CD4-positive, alpha-beta memory T cell (primary cell): ENCODE data around the gene FHOD3. TPM values are rescaled to one million over a fixed set of nuclear protein-coding genes. Genes with fewer than 3 reads are reported as not detected.

ENCODE experiments used
- CTCF ChIA-PET: fragments of 350-600 bp; sonication (Branson Sonifier 250); formaldehyde crosslinking; loops from one replicate; lab custom pipeline; 2021; ENCODE audit warnings: inconsistent platforms; ENCODE audit not compliant: partially characterized antibody; lab: Charles Lee
- POLR2A ChIA-PET: fragments of 350-600 bp; sonication (Branson Sonifier 250); formaldehyde crosslinking; loops from one replicate; lab custom pipeline; 2021; ENCODE audit not compliant: partially characterized antibody; lab: Charles Lee
- DNase-seq, 5 donors: peaks; one replicate each; pipeline versions ENCODE4 v3.0.0 to v3.0.0-alpha.2; 2020 to 2022; ENCODE audit warnings: mixed read lengths in 1 of 5
- H3K27ac ChIP-seq: one replicate; pipeline ENCODE4 v1.7.0; 2013; ENCODE audit warnings: low read depth, low read length
- H3K27me3 ChIP-seq: 2 replicates; pipeline ENCODE4 v1.7.0; 2013; ENCODE audit warnings: mild to moderate bottlenecking, low read length, moderate library complexity; ENCODE audit not compliant: insufficient read depth
- H3K36me3 ChIP-seq: 2 replicates; pipeline ENCODE4 v1.7.0; 2013; ENCODE audit warnings: mild to moderate bottlenecking, low read length, moderate library complexity; ENCODE audit not compliant: insufficient read depth
- H3K4me1 ChIP-seq: 2 replicates; pipeline ENCODE4 v1.7.0; 2013; ENCODE audit warnings: mild to moderate bottlenecking, low read length, moderate library complexity; ENCODE audit not compliant: insufficient read depth
- H3K4me3 ChIP-seq, 2 donors: one replicate each; pipeline ENCODE4 v1.7.0; 2013; ENCODE audit warnings: low read length in 2 of 2, mild to moderate bottlenecking in 1 of 2
- H3K9me3 ChIP-seq, 2 donors: one replicate each; pipeline ENCODE4 v1.7.0; 2013; ENCODE audit warnings: low read length in 2 of 2, control low read depth in 1 of 2; ENCODE audit not compliant: control insufficient read depth in 1 of 2
- H3K27ac Mint-ChIP-seq, 7 donors: one replicate each; pipeline ENCODE4 v1.8.0; 2020 to 2021; ENCODE audit warnings: mixed read lengths in 7 of 7, mild to moderate bottlenecking in 6 of 7, inconsistent platforms in 3 of 7, moderate library complexity in 3 of 7
- H3K27me3 Mint-ChIP-seq, 2 donors: one replicate each; pipeline ENCODE4 v1.8.0; 2020 to 2021; ENCODE audit warnings: mixed read lengths in 2 of 2
- H3K36me3 Mint-ChIP-seq, 2 donors: one replicate each; pipeline ENCODE4 v1.8.0; 2020 to 2021; ENCODE audit warnings: mixed read lengths in 2 of 2, inconsistent platforms in 1 of 2, mild to moderate bottlenecking in 1 of 2
- H3K4me1 Mint-ChIP-seq, 4 donors: one replicate each; pipeline ENCODE4 v1.8.0; 2020 to 2021; ENCODE audit warnings: mixed read lengths in 4 of 4, mild to moderate bottlenecking in 1 of 4
- H3K4me3 Mint-ChIP-seq, 8 donors: one replicate each; pipeline ENCODE4 v1.8.0; 2020 to 2021; ENCODE audit warnings: mixed read lengths in 8 of 8, mild to moderate bottlenecking in 7 of 8, moderate library complexity in 6 of 8, inconsistent platforms in 3 of 8
- H3K9me3 Mint-ChIP-seq, 8 donors: one replicate each; pipeline ENCODE4 v1.8.0; 2020 to 2021; ENCODE audit warnings: mixed read lengths in 8 of 8, mild to moderate bottlenecking in 5 of 8, inconsistent platforms in 3 of 8, moderate library complexity in 1 of 8
- intact Hi-C: fragments of 100-400 bp; cut with micrococcal nuclease; formaldehyde crosslinking; loops from one replicate; pipeline ENCODE4 v1.15.1; 2023
- polyA plus RNA-seq, 2 donors: library from polyadenylated mRNA; unstranded; fragments of 300-500 nt; fragmentation: Illumina TruSeq; gene quantifications; one replicate each; pipeline ENCODE4 v1.2.3, GENCODE V29; 2021
- total RNA-seq, 2 experiments: library from RNA; stranded (reverse); gene quantifications; one replicate each; pipeline ENCODE4 v1.2.3, GENCODE V29; 2021

Gene FHOD3
- total and polyA plus RNA-seq, 4 experiments from 2014 or later = not detected

- Histone ChIP-seq H3K36me3 (no peaks in the 10 kb centered on the region), H3K9me3 (no peaks in the 10 kb centered on the region), H3K27ac (no peak overlapping the region), H3K4me3 (no peak overlapping the region), H3K4me1 (no peaks in the 10 kb centered on the region), H3K27me3 (no peaks in the 10 kb centered on the region)
- Mint-ChIP-seq H3K4me1 (no peaks in the 10 kb centered on the region), H3K9me3 (peaks cover 0 to 3% (median 0%) of the 10 kb centered on the region in 8 donors), H3K27me3 (peaks cover 0 to 5% of the 10 kb centered on the region in 2 donors), H3K4me3 (no peak overlapping the region), H3K36me3 (no peaks in the 10 kb centered on the region), H3K27ac (no peak overlapping the region)
- no peak for DNase-seq
- CTCF ChIA-PET = no interaction called here
- intact Hi-C loops = no loop called here
- POLR2A ChIA-PET = no interaction called here
These were observed 235.3 kb downstream of the FHOD3 start for GRCh38 chr18:36532815-36533214.

- Mint-ChIP-seq H3K36me3 (no peaks in the 10 kb centered on the region), H3K27me3 (peaks cover 0 to 5% of the 10 kb centered on the region in 2 donors), H3K4me3 (peak overlapping the region in 1 of 8 donors; percentile 7), H3K9me3 (peaks cover 0 to 3% (median 0%) of the 10 kb centered on the region in 8 donors), H3K27ac (no peak overlapping the region), H3K4me1 (no peaks in the 10 kb centered on the region)
- intact Hi-C loops = no loop called here
- CTCF ChIA-PET = no interaction called here
- no peaks in the 10 kb centered on the region for H3K36me3 ChIP-seq
- no peaks in the 10 kb centered on the region for H3K27me3 ChIP-seq
- no peaks in the 10 kb centered on the region for H3K4me1 ChIP-seq
- no peaks in the 10 kb centered on the region for H3K9me3 ChIP-seq
- H3K27ac ChIP-seq = no peak overlapping the region
- POLR2A ChIA-PET = no interaction called here
- DNase-seq = no peak
- no peak overlapping the region for H3K4me3 ChIP-seq
These were observed 236.1 kb downstream of the FHOD3 start for GRCh38 chr18:36533446-36534153.

- H3K27me3 ChIP-seq = no peaks in the 10 kb centered on the region
- H3K4me3 ChIP-seq = no peak overlapping the region
- peak overlapping the region in 1 of 8 donors; percentile 24 for H3K4me3 Mint-ChIP-seq
- H3K9me3 Mint-ChIP-seq = peaks cover 0 to 3% (median 0%) of the 10 kb centered on the region in 8 donors
- H3K9me3 ChIP-seq = no peaks in the 10 kb centered on the region
- H3K36me3 ChIP-seq = no peaks in the 10 kb centered on the region
- H3K4me1 ChIP-seq = no peaks in the 10 kb centered on the region
- peaks cover 0 to 5% of the 10 kb centered on the region in 2 donors for H3K27me3 Mint-ChIP-seq
- ChIA-PET POLR2A (no interaction called here), CTCF (no interaction called here)
- intact Hi-C loops = no loop called here
- H3K27ac Mint-ChIP-seq = no peak overlapping the region
- no peak overlapping the region for H3K27ac ChIP-seq
- H3K36me3 Mint-ChIP-seq = no peaks in the 10 kb centered on the region
- DNase-seq = peak in 1 of 5 donors; percentile 4
- H3K4me1 Mint-ChIP-seq = no peaks in the 10 kb centered on the region
These were observed 236.7 kb downstream of the FHOD3 start for GRCh38 chr18:36534154-36534688.

- no peaks in the 10 kb centered on the region for H3K9me3 ChIP-seq
- Mint-ChIP-seq H3K9me3 (peaks cover 0 to 3% (median 0%) of the 10 kb centered on the region in 8 donors), H3K36me3 (no peaks in the 10 kb centered on the region), H3K4me3 (no peak overlapping the region), H3K27me3 (peaks cover 0 to 5% of the 10 kb centered on the region in 2 donors), H3K27ac (no peak overlapping the region), H3K4me1 (no peaks in the 10 kb centered on the region)
- no peak overlapping the region for H3K27ac ChIP-seq
- ChIA-PET POLR2A (no interaction called here), CTCF (no interaction called here)
- DNase-seq = no peak
- H3K36me3 ChIP-seq = no peaks in the 10 kb centered on the region
- no peak overlapping the region for H3K4me3 ChIP-seq
- no peaks in the 10 kb centered on the region for H3K4me1 ChIP-seq
- intact Hi-C loops = no loop called here
- H3K27me3 ChIP-seq = no peaks in the 10 kb centered on the region
These were observed 237.9 kb downstream of the FHOD3 start for GRCh38 chr18:36535202-36535935.

GRCh38 chr18:36536426-36536825 lies 238.9 kb downstream of the FHOD3 start:
- H3K27me3 Mint-ChIP-seq = peaks cover 0 to 5% of the 10 kb centered on the region in 2 donors
- peaks cover 0 to 3% (median 0%) of the 10 kb centered on the region in 8 donors for H3K9me3 Mint-ChIP-seq
- no peaks in the 10 kb centered on the region for H3K36me3 Mint-ChIP-seq
- no peak overlapping the region for H3K27ac Mint-ChIP-seq
- no peaks in the 10 kb centered on the region for H3K4me1 Mint-ChIP-seq
- no peaks in the 10 kb centered on the region for H3K36me3 ChIP-seq
- H3K4me3 Mint-ChIP-seq = no peak overlapping the region
- H3K27ac ChIP-seq = no peak overlapping the region
- no peaks in the 10 kb centered on the region for H3K27me3 ChIP-seq
- no peaks in the 10 kb centered on the region for H3K4me1 ChIP-seq
- intact Hi-C loops = no loop called here
- ChIA-PET POLR2A (no interaction called here), CTCF (no interaction called here)
- DNase-seq = no peak
- H3K4me3 ChIP-seq = no peak overlapping the region
- no peaks in the 10 kb centered on the region for H3K9me3 ChIP-seq

- Mint-ChIP-seq H3K4me3 (no peak overlapping the region), H3K27me3 (peaks cover 0 to 2% of the 10 kb centered on the region in 2 donors), H3K9me3 (peaks cover 0 to 2% (median 0%) of the 10 kb centered on the region in 8 donors), H3K4me1 (no peaks in the 10 kb centered on the region), H3K27ac (no peak overlapping the region), H3K36me3 (no peaks in the 10 kb centered on the region)
- Histone ChIP-seq H3K27me3 (no peaks in the 10 kb centered on the region), H3K9me3 (no peaks in the 10 kb centered on the region), H3K36me3 (no peaks in the 10 kb centered on the region), H3K27ac (no peak overlapping the region), H3K4me1 (no peaks in the 10 kb centered on the region), H3K4me3 (no peak overlapping the region)
- no peak for DNase-seq
- POLR2A ChIA-PET = no interaction called here
- intact Hi-C loops = no loop called here
- CTCF ChIA-PET = no interaction called here
These were observed 239.8 kb downstream of the FHOD3 start for GRCh38 chr18:36537289-36537688.

- H3K36me3 ChIP-seq = no peaks in the 10 kb centered on the region
- H3K4me1 Mint-ChIP-seq = no peaks in the 10 kb centered on the region
- H3K4me1 ChIP-seq = no peaks in the 10 kb centered on the region
- H3K4me3 ChIP-seq = no peak overlapping the region
- no peaks in the 10 kb centered on the region for H3K9me3 ChIP-seq
- H3K9me3 Mint-ChIP-seq = peaks cover 0 to 2% (median 0%) of the 10 kb centered on the region in 8 donors
- no peaks in the 10 kb centered on the region for H3K36me3 Mint-ChIP-seq
- no peaks in the 10 kb centered on the region for H3K27me3 Mint-ChIP-seq
- H3K27ac ChIP-seq = no peak overlapping the region
- DNase-seq = no peak
- CTCF ChIA-PET = no interaction called here
- H3K4me3 Mint-ChIP-seq = no peak overlapping the region
- no peaks in the 10 kb centered on the region for H3K27me3 ChIP-seq
- POLR2A ChIA-PET = no interaction called here
- H3K27ac Mint-ChIP-seq = no peak overlapping the region
- intact Hi-C loops = no loop called here
These were observed 242.2 kb downstream of the FHOD3 start for GRCh38 chr18:36539674-36540231.
